Measurements from ENCODE around the gene KCTD7.
A peak's percentile ranks its signal among the peaks of the same experiment; 100 is the strongest.
"Not testable (repeated sequence)": the region's sequence is repeated elsewhere in the genome, so short reads cannot be mapped to it uniquely, and the experiment has no call there.

Gene KCTD7

GRCh38 chr7:66657798-66658197, 29.1 kb downstream of the KCTD7 start:
- H3K9me3 Mint-ChIP-seq, result no peaks in the 10 kb centered on the region
- H3K4me3 Mint-ChIP-seq, result no peak overlapping the region
- peaks cover 30% of the 10 kb centered on the region for H3K4me1 Mint-ChIP-seq
- H3K27ac Mint-ChIP-seq, result no peak overlapping the region
- DNase-seq (no peak), ATAC-seq (no peak)
- no peaks in the 10 kb centered on the region for H3K27me3 Mint-ChIP-seq

GRCh38 chr7:66662646-66663264, 34.1 kb downstream of the KCTD7 start:
- Mint-ChIP-seq H3K27me3 (no peaks in the 10 kb centered on the region), H3K4me3 (no peak overlapping the region), H3K27ac (no peak overlapping the region), H3K9me3 (no peaks in the 10 kb centered on the region), H3K4me1 (peaks cover 6% of the 10 kb centered on the region)
- DNase-seq, result no peak
- ATAC-seq, result no peak

- H3K9me3 Mint-ChIP-seq, result no peaks in the 10 kb centered on the region
- H3K4me3 Mint-ChIP-seq, result no peak overlapping the region
- ATAC-seq (no peak), DNase-seq (no peak)
- no peaks in the 10 kb centered on the region for H3K27me3 Mint-ChIP-seq
- H3K4me1 Mint-ChIP-seq, result peaks cover 6% of the 10 kb centered on the region
- peak overlapping the region in 1 of 2 donors; percentile 12 for H3K27ac Mint-ChIP-seq
Measured at GRCh38 chr7:66664590-66665293, 36.1 kb downstream of the KCTD7 start.

- ATAC-seq, result no peak
- peaks cover 6% of the 10 kb centered on the region for H3K4me1 Mint-ChIP-seq
- DNase-seq, result no peak
- H3K9me3 Mint-ChIP-seq, result no peaks in the 10 kb centered on the region
- no peak overlapping the region for H3K4me3 Mint-ChIP-seq
- no peak overlapping the region for H3K27ac Mint-ChIP-seq
- H3K27me3 Mint-ChIP-seq, result no peaks in the 10 kb centered on the region
Measured at GRCh38 chr7:66666313-66666952, 37.8 kb downstream of the KCTD7 start.

- ATAC-seq (no peak), DNase-seq (no peak)
- Mint-ChIP-seq H3K9me3 (no peaks in the 10 kb centered on the region), H3K27me3 (no peaks in the 10 kb centered on the region), H3K4me3 (no peak overlapping the region), H3K4me1 (peaks cover 6% of the 10 kb centered on the region), H3K27ac (no peak overlapping the region)
Measured at GRCh38 chr7:66667023-66667728, 38.5 kb downstream of the KCTD7 start.

GRCh38 chr7:66668112-66668511, 39.4 kb downstream of the KCTD7 start:
- Mint-ChIP-seq H3K9me3 (no peaks in the 10 kb centered on the region), H3K27me3 (no peaks in the 10 kb centered on the region), H3K27ac (peak overlapping the region in 1 of 2 donors; percentile 89), H3K4me1 (peaks cover 12% of the 10 kb centered on the region), H3K4me3 (no peak overlapping the region)
- DNase-seq (no peak), ATAC-seq (no peak)

GRCh38 chr7:66668677-66669076, 40.0 kb downstream of the KCTD7 start:
- Mint-ChIP-seq H3K27ac (no peak overlapping the region), H3K4me3 (no peak overlapping the region), H3K4me1 (peaks cover 13% of the 10 kb centered on the region), H3K27me3 (no peaks in the 10 kb centered on the region), H3K9me3 (no peaks in the 10 kb centered on the region)
- no peak for ATAC-seq
- DNase-seq, result no peak

- DNase-seq (no peak), ATAC-seq (no peak)
- Mint-ChIP-seq H3K27ac (no peak overlapping the region), H3K9me3 (no peaks in the 10 kb centered on the region), H3K27me3 (no peaks in the 10 kb centered on the region), H3K4me3 (no peak overlapping the region), H3K4me1 (peaks cover 9% of the 10 kb centered on the region)
Measured at GRCh38 chr7:66669088-66669487, 40.4 kb downstream of the KCTD7 start.

GRCh38 chr7:66669496-66669895, 40.8 kb downstream of the KCTD7 start:
- ATAC-seq (no peak), DNase-seq (no peak)
- H3K27me3 Mint-ChIP-seq, result no peaks in the 10 kb centered on the region
- H3K27ac Mint-ChIP-seq, result no peak overlapping the region
- no peaks in the 10 kb centered on the region for H3K9me3 Mint-ChIP-seq
- peaks cover 8% of the 10 kb centered on the region for H3K4me1 Mint-ChIP-seq
- no peak overlapping the region for H3K4me3 Mint-ChIP-seq

- no peak for DNase-seq
- no peak overlapping the region for H3K27ac Mint-ChIP-seq
- H3K4me3 Mint-ChIP-seq, result no peak overlapping the region
- no peaks in the 10 kb centered on the region for H3K9me3 Mint-ChIP-seq
- ATAC-seq, result no peak
- H3K27me3 Mint-ChIP-seq, result no peaks in the 10 kb centered on the region
- peaks cover 8% of the 10 kb centered on the region for H3K4me1 Mint-ChIP-seq
Measured at GRCh38 chr7:66671034-66671433, 42.4 kb downstream of the KCTD7 start.

GRCh38 chr7:66671486-66671885, 42.8 kb downstream of the KCTD7 start:
- DNase-seq, H3K27ac Mint-ChIP-seq, H3K4me1 Mint-ChIP-seq, H3K4me3 Mint-ChIP-seq, H3K27me3 Mint-ChIP-seq, H3K9me3 Mint-ChIP-seq, ATAC-seq: not testable (repeated sequence)

- not testable (repeated sequence) for H3K9me3 Mint-ChIP-seq, H3K4me1 Mint-ChIP-seq, H3K27me3 Mint-ChIP-seq, H3K27ac Mint-ChIP-seq, ATAC-seq, H3K4me3 Mint-ChIP-seq, DNase-seq
Measured at GRCh38 chr7:66672432-66673123, 43.9 kb downstream of the KCTD7 start.

GRCh38 chr7:66673124-66673640, 44.5 kb downstream of the KCTD7 start:
- H3K4me3 Mint-ChIP-seq, H3K9me3 Mint-ChIP-seq, H3K27ac Mint-ChIP-seq, H3K27me3 Mint-ChIP-seq, DNase-seq: not testable (repeated sequence)
- peaks cover 13% of the 10 kb centered on the region for H3K4me1 Mint-ChIP-seq
- ATAC-seq, result peak; percentile 92

GRCh38 chr7:66679633-66680244, 51.1 kb downstream of the KCTD7 start:
- Mint-ChIP-seq H3K9me3 (no peaks in the 10 kb centered on the region), H3K27me3 (no peaks in the 10 kb centered on the region), H3K27ac (peak overlapping the region; percentile 56 to 62), H3K4me3 (no peak overlapping the region), H3K4me1 (peaks cover 52% of the 10 kb centered on the region)
- DNase-seq (no peak), ATAC-seq (no peak)

Data from stimulated activated naive CD8-positive, alpha-beta T cell treated with anti-CD3 and anti-CD28 coated beads, Interleukin-15, amount 100 ng/mL, for 72 hours (primary cell).